ENCODE measurements around the gene LMOD1. TPM values are rescaled to one million over a fixed set of nuclear protein-coding genes. Genes with fewer than 3 reads are reported as not detected.

The LMOD1 gene
- total RNA-seq, 6 experiments from 2014 or later: 1.1 to 3.5 (median 2.1) TPM

- TF ChIP-seq POLR2A (IDR thresholded peaks at IDR 0.05): no peak
- no peak for TF ChIP-seq CTCF (IDR thresholded peaks at IDR 0.05)
- Histone ChIP-seq H3K36me3 (no peaks in the 10 kb centered on the region), H3K4me1 (peaks cover 0 to 12% (median 0%) of the 10 kb centered on the region in 4 donors), H3K9me3 (no peaks in the 10 kb centered on the region), H3K27ac (no peak overlapping the region), H3K4me3 (no peak overlapping the region), H3K27me3 (no peaks in the 10 kb centered on the region)
- intact Hi-C loops (cut with DNase I): loop anchor here (10.0 kb wide), 2 partner anchors 83 to 253 kb away; partner anchors contain the start of gene ARL8A (in 1 of the 2)
- ATAC-seq (no peak), DNase-seq (no peak)
- WGBS (ENCODE audit: insufficient coverage, low coverage, low lambda C conversion rate, missing lambda C conversion rate): no CpG with 5 or more reads among the region's 6 CpGs
Measured at GRCh38 chr1:201892211-201892610, 54.1 kb downstream of the LMOD1 start.

GRCh38 chr1:201891451-201892045, 54.8 kb downstream of the LMOD1 start:
- intact Hi-C loops (cut with DNase I): loop anchor here (10.0 kb wide), 2 partner anchors 83 to 253 kb away; partner anchors contain the start of gene ARL8A (in 1 of the 2)
- Histone ChIP-seq H3K4me1 (peaks cover 0 to 12% (median 0%) of the 10 kb centered on the region in 4 donors), H3K27me3 (no peaks in the 10 kb centered on the region), H3K4me3 (no peak overlapping the region), H3K36me3 (no peaks in the 10 kb centered on the region), H3K27ac (no peak overlapping the region), H3K9me3 (no peaks in the 10 kb centered on the region)
- DNase-seq: no peak
- no peak for TF ChIP-seq POLR2A (IDR thresholded peaks at IDR 0.05)
- ATAC-seq: no peak
- 65% methylated on average over 4 of the region's 5 CpGs for WGBS (ENCODE audit: insufficient coverage, low coverage, low lambda C conversion rate, missing lambda C conversion rate)

- no peak for TF ChIP-seq CTCF (IDR thresholded peaks at IDR 0.05)
- TF ChIP-seq POLR2A (IDR thresholded peaks at IDR 0.05): no peak
- Histone ChIP-seq H3K36me3 (no peaks in the 10 kb centered on the region), H3K4me1 (peaks cover 0 to 12% (median 0%) of the 10 kb centered on the region in 4 donors), H3K9me3 (no peaks in the 10 kb centered on the region), H3K27ac (no peak overlapping the region), H3K27me3 (no peaks in the 10 kb centered on the region), H3K4me3 (no peak overlapping the region)
- 92% methylated on average over 2 of the region's 3 CpGs for WGBS (ENCODE audit: insufficient coverage, low coverage, low lambda C conversion rate, missing lambda C conversion rate)
- ATAC-seq (no peak), DNase-seq (no peak)
- intact Hi-C loops (cut with DNase I): loop anchor here (10.0 kb wide), 2 partner anchors 84 to 254 kb away; partner anchors contain the start of gene ARL8A (in 1 of the 2)
Measured at GRCh38 chr1:201890806-201891450, 55.4 kb downstream of the LMOD1 start.

GRCh38 chr1:201890223-201890622, 56.1 kb downstream of the LMOD1 start:
- H3K36me3 ChIP-seq: no peaks in the 10 kb centered on the region
- no peak overlapping the region for H3K27ac ChIP-seq
- no peak for TF ChIP-seq CTCF (IDR thresholded peaks at IDR 0.05)
- TF ChIP-seq POLR2A (IDR thresholded peaks at IDR 0.05): no peak
- WGBS (ENCODE audit: insufficient coverage, low coverage, low lambda C conversion rate, missing lambda C conversion rate): no CpG with 5 or more reads among the region's 7 CpGs
- no peaks in the 10 kb centered on the region for H3K27me3 ChIP-seq
- DNase-seq (no peak), ATAC-seq (no peak)
- intact Hi-C loops (cut with DNase I): loop anchor here (10.0 kb wide), 2 partner anchors 85 to 255 kb away; partner anchors contain the start of gene ARL8A (in 1 of the 2)
- no peak overlapping the region for H3K4me3 ChIP-seq
- peaks cover 0 to 12% (median 0%) of the 10 kb centered on the region in 4 donors for H3K4me1 ChIP-seq
- no peaks in the 10 kb centered on the region for H3K9me3 ChIP-seq
